Measurements from ENCODE around the gene LYRM7. TPM values are rescaled to one million over a fixed set of nuclear protein-coding genes. Genes with fewer than 3 reads are reported as not detected.
A peak's percentile ranks its signal among the peaks of the same experiment; 100 is the strongest.

The LYRM7 gene
- total RNA-seq, 1 experiment from 2014 or later = 17.3 TPM

DNA sequence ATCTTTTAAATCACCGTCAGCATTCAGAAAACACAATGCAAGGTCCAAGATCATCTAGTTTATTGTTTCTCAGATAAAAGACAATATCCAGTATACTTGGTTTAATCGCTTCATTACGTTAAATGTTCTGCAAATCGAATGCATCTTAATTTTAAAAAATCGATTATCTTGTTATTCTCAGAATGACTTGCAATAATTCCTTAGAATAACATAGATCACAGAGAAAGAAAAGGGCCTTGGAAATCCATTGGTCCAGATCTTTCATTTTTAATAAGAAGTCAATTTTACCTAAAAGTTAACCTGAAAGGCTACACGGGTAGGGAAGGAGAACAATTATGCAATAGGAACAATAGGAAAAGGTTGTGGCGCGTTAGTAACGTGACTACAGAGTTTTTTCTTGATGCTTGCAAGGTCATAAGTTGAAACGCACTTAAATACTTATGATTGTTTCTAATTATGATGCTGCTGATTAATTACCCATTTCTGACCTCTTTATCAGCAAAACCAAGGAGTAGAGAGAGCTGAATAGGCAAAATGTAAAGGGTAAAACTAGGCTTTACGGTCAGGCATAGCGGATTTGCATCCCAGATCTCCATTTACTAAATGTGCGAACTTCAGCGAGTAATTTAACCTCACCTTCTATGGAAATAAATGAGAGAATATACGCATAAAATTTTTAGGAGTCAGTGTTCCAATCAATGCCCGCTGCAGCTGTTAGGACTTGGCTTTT lies 769 bp upstream of the LYRM7 start:
- no peak for DNase-seq (ENCODE audit: low spot score)
- TF ChIP-seq, protein P1, sequence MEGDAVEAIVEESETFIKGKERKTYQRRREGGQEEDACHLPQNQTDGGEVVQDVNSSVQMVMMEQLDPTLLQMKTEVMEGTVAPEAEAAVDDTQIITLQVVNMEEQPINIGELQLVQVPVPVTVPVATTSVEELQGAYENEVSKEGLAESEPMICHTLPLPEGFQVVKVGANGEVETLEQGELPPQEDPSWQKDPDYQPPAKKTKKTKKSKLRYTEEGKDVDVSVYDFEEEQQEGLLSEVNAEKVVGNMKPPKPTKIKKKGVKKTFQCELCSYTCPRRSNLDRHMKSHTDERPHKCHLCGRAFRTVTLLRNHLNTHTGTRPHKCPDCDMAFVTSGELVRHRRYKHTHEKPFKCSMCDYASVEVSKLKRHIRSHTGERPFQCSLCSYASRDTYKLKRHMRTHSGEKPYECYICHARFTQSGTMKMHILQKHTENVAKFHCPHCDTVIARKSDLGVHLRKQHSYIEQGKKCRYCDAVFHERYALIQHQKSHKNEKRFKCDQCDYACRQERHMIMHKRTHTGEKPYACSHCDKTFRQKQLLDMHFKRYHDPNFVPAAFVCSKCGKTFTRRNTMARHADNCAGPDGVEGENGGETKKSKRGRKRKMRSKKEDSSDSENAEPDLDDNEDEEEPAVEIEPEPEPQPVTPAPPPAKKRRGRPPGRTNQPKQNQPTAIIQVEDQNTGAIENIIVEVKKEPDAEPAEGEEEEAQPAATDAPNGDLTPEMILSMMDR (conservative IDR thresholded peaks at IDR 0.05; ENCODE audit: low read depth, low read length) = no peak
- no peak for TF ChIP-seq EZH2 (IDR thresholded peaks at IDR 0.05; ENCODE audit: borderline replicate concordance, low read depth, low read length, poor library complexity, severe bottlenecking)
- Histone ChIP-seq H3K9me3 (ENCODE audit: low read depth, low read length, poor library complexity, severe bottlenecking) (no peaks in the 10 kb centered on the region), H3K27ac (ENCODE audit: low read depth, low read length, poor library complexity, severe bottlenecking) (peak overlapping the region; percentile 62), H3K27me3 (replicated peaks; ENCODE audit: insufficient read depth, low read depth, low read length, poor library complexity) (no peaks in the 10 kb centered on the region), H3K4me1 (ENCODE audit: insufficient read depth, low read length, poor library complexity, severe bottlenecking) (no peaks in the 10 kb centered on the region), H3K36me3 (ENCODE audit: insufficient read depth, low read length, poor library complexity, severe bottlenecking) (no peaks in the 10 kb centered on the region), H3K4me3 (ENCODE audit: low read depth, low read length, poor library complexity, severe bottlenecking) (peak overlapping the region; percentile 68)
- CTCF ChIA-PET = no interaction called here
- POLR2A ChIA-PET (ENCODE audit: low non-redundant PET) = no interaction called here
- intact Hi-C loops (cut with micrococcal nuclease; ENCODE audit: unreplicated experiment) = loop anchor here (2.0 kb wide), 1 partner anchor 93 kb away; no protein-coding TSS in a partner anchor
- TSS peak; percentile 99 for BruUV-seq (replicated peaks)

DNA sequence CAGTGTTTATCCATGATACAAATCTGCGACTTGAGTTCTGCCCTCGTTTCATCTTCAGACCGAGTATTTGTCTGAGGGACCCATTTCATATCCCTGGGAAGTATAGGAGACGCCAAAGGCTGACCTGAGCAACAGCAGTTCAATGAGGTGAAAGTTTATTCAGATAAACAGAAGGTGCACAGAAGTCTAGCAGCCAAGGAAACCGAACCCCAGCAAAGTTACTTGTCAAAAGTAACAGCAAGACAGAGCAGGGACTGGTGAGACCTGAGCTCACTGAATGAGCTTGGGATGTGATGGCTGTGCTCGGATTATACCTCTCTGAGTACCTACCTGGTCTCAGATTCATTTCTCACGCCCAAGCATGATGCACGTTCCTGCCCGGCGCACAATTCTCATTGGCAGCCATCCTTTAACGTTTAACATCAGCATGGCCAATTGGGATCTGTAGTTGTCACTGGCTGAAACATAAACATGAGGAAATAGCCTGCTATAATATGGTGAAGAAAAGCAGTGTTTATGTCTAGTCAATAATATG lies 599 bp downstream of the LYRM7 start:
- DNase-seq (ENCODE audit: low spot score) = no peak
- no peaks in the 10 kb centered on the region for H3K27me3 ChIP-seq (replicated peaks; ENCODE audit: insufficient read depth, low read depth, low read length, poor library complexity)
- H3K9me3 ChIP-seq (ENCODE audit: low read depth, low read length, poor library complexity, severe bottlenecking) = no peaks in the 10 kb centered on the region
- H3K4me3 ChIP-seq (ENCODE audit: low read depth, low read length, poor library complexity, severe bottlenecking) = peak overlapping the region; percentile 68
- H3K4me1 ChIP-seq (ENCODE audit: insufficient read depth, low read length, poor library complexity, severe bottlenecking) = no peaks in the 10 kb centered on the region
- ChIA-PET POLR2A (ENCODE audit: low non-redundant PET) (no interaction called here), CTCF (no interaction called here)
- no peaks in the 10 kb centered on the region for H3K36me3 ChIP-seq (ENCODE audit: insufficient read depth, low read length, poor library complexity, severe bottlenecking)
- H3K27ac ChIP-seq (ENCODE audit: low read depth, low read length, poor library complexity, severe bottlenecking) = peak overlapping the region; percentile 52
- BruUV-seq (replicated peaks) = TSS peak; percentile 58
- intact Hi-C loops (cut with micrococcal nuclease; ENCODE audit: unreplicated experiment) = loop anchor here (2.0 kb wide), 1 partner anchor 91 kb away; no protein-coding TSS in a partner anchor
- TF ChIP-seq, protein P1 (conservative IDR thresholded peaks at IDR 0.05; ENCODE audit: low read depth, low read length) = no peak
- TF ChIP-seq EZH2 (IDR thresholded peaks at IDR 0.05; ENCODE audit: borderline replicate concordance, low read depth, low read length, poor library complexity, severe bottlenecking) = no peak

DNA sequence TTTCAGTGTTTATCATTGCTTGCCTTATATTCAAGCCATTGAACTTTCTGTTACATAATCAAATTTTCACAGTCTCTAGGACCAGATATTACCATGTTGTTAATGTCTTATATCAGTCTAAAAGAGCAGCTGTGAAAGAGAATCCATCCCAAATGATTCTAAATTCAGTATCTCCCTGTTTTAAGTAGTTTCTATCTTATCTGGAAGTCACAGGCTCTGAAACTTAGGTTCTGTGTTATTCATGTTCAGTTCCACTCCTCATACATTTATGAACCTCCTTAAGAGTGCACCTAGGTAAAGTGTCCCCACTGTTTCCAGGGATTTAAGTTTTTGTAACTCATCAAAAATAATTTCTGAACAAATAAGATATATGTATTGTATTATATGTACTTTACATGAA lies 9.7 kb downstream of the LYRM7 start:
- no TSS peak for BruUV-seq (replicated peaks)
- no peaks in the 10 kb centered on the region for H3K9me3 ChIP-seq (ENCODE audit: low read depth, low read length, poor library complexity, severe bottlenecking)
- DNase-seq (ENCODE audit: low spot score) = no peak
- intact Hi-C loops (cut with micrococcal nuclease; ENCODE audit: unreplicated experiment) = no loop called here
- POLR2A ChIA-PET (ENCODE audit: low non-redundant PET) = no interaction called here
- CTCF ChIA-PET = no interaction called here
- H3K36me3 ChIP-seq (ENCODE audit: insufficient read depth, low read length, poor library complexity, severe bottlenecking) = no peaks in the 10 kb centered on the region
- TF ChIP-seq, protein P1 (conservative IDR thresholded peaks at IDR 0.05; ENCODE audit: low read depth, low read length) = no peak
- TF ChIP-seq EZH2 (IDR thresholded peaks at IDR 0.05; ENCODE audit: borderline replicate concordance, low read depth, low read length, poor library complexity, severe bottlenecking) = no peak
- H3K27me3 ChIP-seq (replicated peaks; ENCODE audit: insufficient read depth, low read depth, low read length, poor library complexity) = no peaks in the 10 kb centered on the region
- H3K4me3 ChIP-seq (ENCODE audit: low read depth, low read length, poor library complexity, severe bottlenecking) = no peak overlapping the region
- H3K27ac ChIP-seq (ENCODE audit: low read depth, low read length, poor library complexity, severe bottlenecking) = no peak overlapping the region
- no peaks in the 10 kb centered on the region for H3K4me1 ChIP-seq (ENCODE audit: insufficient read depth, low read length, poor library complexity, severe bottlenecking)

Data from A673 (cell line).